HG03575 (cell line): ENCODE results near the gene CCDC74B.
"Not testable (repeated sequence)": the region's sequence is repeated elsewhere in the genome, so short reads cannot be mapped to it uniquely, and the experiment has no call there.

Experiments
- ATAC-seq: cut with Tn5 transposase; IDR thresholded peaks from one replicate; pipeline ENCODE4 v1.9.1; 2021; ENCODE audit not compliant: unreplicated experiment, insufficient number of reproducible peaks, low FRiP score; ENCODE audit errors: extremely low read depth

CCDC74B gene

DNA sequence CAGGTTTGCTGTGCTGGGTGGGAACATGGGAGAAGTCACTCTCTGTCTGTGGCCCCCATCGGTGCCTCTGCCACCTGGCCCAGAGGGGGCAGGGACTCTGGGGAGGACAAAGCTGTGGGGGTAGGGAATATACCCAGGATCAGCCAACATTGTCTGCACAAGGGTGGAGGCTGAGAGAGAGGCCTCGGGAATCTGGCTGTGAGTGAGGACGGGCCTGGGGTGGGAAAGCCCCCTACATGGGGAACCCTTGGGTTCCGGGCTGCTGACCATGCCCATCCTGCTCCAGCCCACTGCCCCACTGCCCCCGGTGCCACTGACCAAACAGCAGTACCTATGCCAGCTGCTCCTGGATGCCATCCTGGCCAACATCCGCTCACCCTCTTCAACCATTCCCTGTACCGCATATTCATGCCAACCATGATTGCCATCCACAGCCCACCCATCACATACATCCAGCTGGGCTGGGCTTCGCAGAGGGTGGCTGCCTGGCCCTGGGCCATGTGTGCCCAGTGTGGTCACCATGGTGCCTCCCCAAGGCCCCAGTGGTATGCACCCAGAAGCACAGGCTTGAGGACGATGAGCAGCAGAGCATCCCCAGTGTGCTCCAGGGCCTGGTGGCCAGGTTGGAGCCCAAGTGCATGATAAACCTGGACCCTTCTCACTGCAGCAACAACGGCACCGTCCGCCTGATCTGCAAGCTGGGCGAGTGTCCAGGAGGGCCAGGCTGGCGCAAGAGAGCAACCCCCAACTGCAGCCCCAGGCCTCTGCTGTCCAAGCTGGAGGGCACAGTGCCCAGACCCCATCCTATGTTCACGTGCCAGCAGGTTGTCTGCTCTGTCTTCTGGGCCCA is 9.0 kb downstream of the CCDC74B start:
- no peak for ATAC-seq

DNA sequence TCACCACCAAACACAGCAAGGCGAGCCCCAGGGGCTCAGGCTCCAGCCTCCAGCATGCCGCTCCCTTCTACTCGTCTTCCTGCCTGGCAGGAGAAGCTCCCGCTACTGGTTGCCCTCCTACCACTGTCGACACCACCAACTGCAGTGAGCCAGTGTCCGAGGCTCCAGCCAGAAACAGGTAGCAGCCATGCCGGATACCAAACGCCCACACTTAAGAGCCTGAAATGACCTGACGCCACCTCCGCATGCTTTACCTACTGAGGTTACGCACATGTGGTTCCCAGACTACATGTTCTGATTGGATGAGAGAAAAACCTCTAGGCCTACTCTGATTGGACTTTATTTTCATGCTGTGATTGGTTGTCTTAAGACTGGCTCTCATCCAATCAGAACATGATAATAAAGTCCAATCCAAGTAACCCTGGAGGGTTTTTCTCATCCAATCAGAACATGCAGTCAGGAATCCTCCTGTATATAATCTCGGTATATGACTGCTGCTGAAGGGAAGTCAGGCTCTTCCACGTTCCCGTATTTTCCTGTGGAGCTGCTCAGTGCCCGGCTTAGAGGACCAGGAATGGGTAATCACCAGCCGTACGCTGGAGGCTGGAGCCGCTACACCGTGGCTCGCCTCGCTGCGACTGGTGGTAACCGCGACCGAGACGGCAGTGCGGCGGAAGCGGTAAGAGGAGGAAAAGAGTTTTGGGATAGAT is 15.6 kb downstream of the CCDC74B start, which contains the start of gene POTEF:
Gene POTEF (minus strand): TSS at position 103 of the 710 bp plus-strand sequence. CDS start 8,707 bp downstream, outside the sequence.
- ATAC-seq: not testable (repeated sequence)

DNA sequence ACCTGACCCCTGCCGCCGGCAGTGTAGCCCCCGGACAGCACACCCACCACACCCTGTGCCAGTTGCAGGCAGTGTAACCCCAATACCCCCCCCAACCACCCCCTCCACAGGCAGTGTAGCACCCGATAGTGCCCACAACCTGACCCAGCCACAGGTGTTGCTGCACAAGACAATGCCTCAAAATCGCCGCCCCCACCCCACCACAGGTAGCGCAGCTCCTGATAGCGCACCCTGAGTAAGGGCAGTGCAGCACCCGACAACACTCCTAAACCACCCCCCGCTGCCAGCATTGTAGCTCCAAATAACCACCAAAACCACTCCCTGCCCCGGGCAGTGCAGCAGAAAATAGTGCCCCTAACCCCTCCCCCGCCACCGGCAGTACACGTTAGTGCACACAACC is 16.4 kb downstream of the CCDC74B start:
- not testable (repeated sequence) for ATAC-seq

DNA sequence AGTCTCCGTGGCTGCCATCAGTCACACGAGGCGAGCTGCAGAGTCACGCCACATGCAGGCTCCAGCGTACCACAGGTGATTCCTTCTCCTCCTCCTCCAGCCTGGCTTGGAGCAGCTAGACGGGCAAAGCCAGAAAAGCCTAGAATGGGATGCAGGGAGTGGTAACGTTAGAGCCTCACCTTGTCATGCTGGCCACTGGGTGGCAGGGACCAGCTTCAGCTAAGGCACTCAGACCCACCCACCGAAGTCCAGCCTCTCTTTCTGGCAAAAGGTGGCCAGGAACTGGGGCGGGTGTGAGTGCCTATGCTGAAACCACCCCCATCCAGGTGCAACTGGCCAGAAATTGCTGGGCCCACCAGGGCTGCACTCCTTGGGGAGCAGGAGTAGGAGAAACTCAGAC is 17.2 kb downstream of the CCDC74B start:
- ATAC-seq: not testable (repeated sequence)

DNA sequence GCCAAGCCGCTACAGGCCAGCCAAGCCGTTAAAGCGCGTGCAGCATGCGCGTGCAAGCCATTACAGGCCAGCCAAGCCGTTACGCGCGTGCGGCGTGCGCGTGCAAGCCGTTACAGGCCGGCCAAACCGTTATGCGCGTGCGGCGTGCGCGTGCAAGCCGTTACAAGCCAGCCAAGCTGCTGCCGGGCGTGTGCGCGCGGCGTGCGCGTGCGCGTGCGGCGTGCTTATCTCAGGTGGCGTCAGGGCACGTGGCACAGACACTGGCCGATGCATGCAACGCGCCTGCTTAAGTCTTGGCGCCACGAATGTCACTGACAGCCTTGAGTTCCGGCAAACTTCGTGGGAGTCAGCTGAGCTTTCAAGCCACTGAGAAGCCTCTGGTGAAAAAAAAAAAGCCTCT is 24.0 kb downstream of the CCDC74B start:
- not testable (repeated sequence) for ATAC-seq

DNA sequence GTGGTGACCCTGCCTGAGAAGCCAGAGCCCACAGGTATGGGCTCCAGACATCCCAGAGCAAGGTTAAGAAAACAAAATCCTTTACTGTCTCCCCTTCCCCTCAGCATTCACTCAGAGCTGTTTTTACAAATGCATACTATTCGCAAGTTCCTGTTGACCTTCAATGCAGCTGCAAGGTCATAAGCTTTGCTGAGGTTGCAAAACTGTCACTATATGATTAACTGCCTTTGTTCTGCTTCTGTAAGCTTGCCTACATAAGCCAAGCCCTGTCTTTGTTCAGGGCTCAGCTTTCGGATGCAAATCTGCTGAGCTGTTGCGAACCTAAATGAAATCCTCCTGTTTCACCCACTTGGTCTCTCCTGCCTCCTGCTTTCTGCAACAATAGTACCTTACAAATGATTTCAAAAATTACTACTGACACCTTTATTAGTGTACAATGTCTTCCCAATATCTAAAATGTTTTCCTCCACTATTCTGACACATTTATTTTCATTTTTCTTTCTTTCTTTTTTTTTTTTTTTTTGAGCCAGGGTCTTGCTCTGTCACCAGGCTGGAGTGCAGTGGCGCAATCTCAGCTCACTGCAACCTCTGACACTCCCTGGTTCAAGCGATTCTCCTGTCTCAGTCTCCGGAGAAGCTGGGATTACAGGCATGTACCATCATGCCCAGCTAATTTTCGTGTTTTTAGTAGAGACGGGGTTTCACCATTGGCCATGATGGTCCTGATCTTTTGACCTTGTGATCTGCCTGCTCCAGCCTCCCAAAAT is 42.1 kb downstream of the CCDC74B start:
- ATAC-seq: not testable (repeated sequence)
